ENCODE data around the gene EGR4. TPM values are rescaled to one million over a fixed set of nuclear protein-coding genes. Genes with fewer than 3 reads are reported as not detected.

Gene EGR4
- total RNA-seq, 6 donors from 2014 or later: 0.10 TPM; not detected in 5

GRCh38 chr2:73285159-73285739 is 8.1 kb downstream of the EGR4 start:
- no peak for TF ChIP-seq POLR2A (IDR thresholded peaks at IDR 0.05)
- no peak for TF ChIP-seq POLR2AphosphoS5 (IDR thresholded peaks at IDR 0.05)
- Histone ChIP-seq H3K4me1 (peaks cover 11 to 21% (median 19%) of the 10 kb centered on the region in 4 donors), H3K27ac (peak overlapping the region in 1 of 4 donors; percentile 43), H3K27me3 (peaks cover 0 to 8% (median 1%) of the 10 kb centered on the region in 4 donors), H3K4me3 (peak overlapping the region in 3 of 4 donors; percentile 60 to 71 (median 66)), H3K9me3 (no peaks in the 10 kb centered on the region), H3K36me3 (no peaks in the 10 kb centered on the region)
- ATAC-seq (ENCODE audit: low FRiP score in 2 of 2) (peak; percentile 76 to 81), DNase-seq (peak in 1 of 2 donors; percentile 37)
- WGBS, 2 donors: 40 to 55% methylated on average over 5 of the region's 5 CpGs

- no peaks in the 10 kb centered on the region for H3K36me3 ChIP-seq
- peak within 1 kb of the TSS in 2 of 4 donors; percentile 12 to 43 for H3K27ac ChIP-seq
- peak within 1 kb of the TSS; percentile 56 to 71 (median 63) for H3K4me3 ChIP-seq
- peaks cover 0 to 6% (median 1%) of the 10 kb centered on the region in 4 donors for H3K27me3 ChIP-seq
- WGBS, 2 donors: 0 to 2% methylated on average over 7 to 40 of the region's 69 CpGs
- peak in 1 of 2 donors; percentile 91 for DNase-seq
- TF ChIP-seq CTCF (IDR thresholded peaks at IDR 0.05): no peak
- no peak for TF ChIP-seq POLR2AphosphoS5 (IDR thresholded peaks at IDR 0.05)
- no peak for TF ChIP-seq EP300 (IDR thresholded peaks at IDR 0.05)
- TF ChIP-seq POLR2A (IDR thresholded peaks at IDR 0.05): no peak
- ATAC-seq (ENCODE audit: low FRiP score in 2 of 2): peak; percentile 52 to 75
- H3K9me3 ChIP-seq: no peaks in the 10 kb centered on the region
- peaks cover 11 to 21% (median 19%) of the 10 kb centered on the region in 4 donors for H3K4me1 ChIP-seq
Observed at GRCh38 chr2:73284296-73285158, 8.8 kb downstream of the EGR4 start, which contains the start of gene FBXO41. Gene FBXO41, minus strand, starts transcription at chr2:73284478. Its CDS starts 14,848 bp downstream, at chr2:73269630.

- peak overlapping the region; percentile 56 to 71 (median 63) for H3K4me3 ChIP-seq
- TF ChIP-seq POLR2AphosphoS5 (IDR thresholded peaks at IDR 0.05) (no peak), CTCF (IDR thresholded peaks at IDR 0.05) (no peak), POLR2A (IDR thresholded peaks at IDR 0.05) (no peak), EP300 (IDR thresholded peaks at IDR 0.05) (no peak)
- peak overlapping the region in 1 of 4 donors; percentile 12 for H3K27ac ChIP-seq
- DNase-seq: peak in 1 of 2 donors; percentile 52
- WGBS, 2 donors: 5 to 14% methylated on average over 11 to 19 of the region's 43 CpGs
- H3K27me3 ChIP-seq: peaks cover 0 to 6% (median 1%) of the 10 kb centered on the region in 4 donors
- peaks cover 11 to 21% (median 19%) of the 10 kb centered on the region in 4 donors for H3K4me1 ChIP-seq
- ATAC-seq (ENCODE audit: low FRiP score in 2 of 2): peak in 1 of 2 donors; percentile 13
- H3K36me3 ChIP-seq: no peaks in the 10 kb centered on the region
- H3K9me3 ChIP-seq: no peaks in the 10 kb centered on the region
Observed at GRCh38 chr2:73283545-73284295, 9.6 kb downstream of the EGR4 start.

- no peak for TF ChIP-seq POLR2A (IDR thresholded peaks at IDR 0.05)
- no peak for TF ChIP-seq CTCF (IDR thresholded peaks at IDR 0.05)
- no peak for TF ChIP-seq EP300 (IDR thresholded peaks at IDR 0.05)
- TF ChIP-seq POLR2AphosphoS5 (IDR thresholded peaks at IDR 0.05): no peak
- WGBS, 2 donors: 54 to 61% methylated on average over 4 to 5 of the region's 5 CpGs
- Histone ChIP-seq H3K27ac (no peak overlapping the region), H3K9me3 (no peaks in the 10 kb centered on the region), H3K27me3 (peaks cover 0 to 6% (median 1%) of the 10 kb centered on the region in 4 donors), H3K4me3 (no peak overlapping the region), H3K4me1 (peaks cover 11 to 21% (median 19%) of the 10 kb centered on the region in 4 donors), H3K36me3 (no peaks in the 10 kb centered on the region)
- ATAC-seq (ENCODE audit: low FRiP score in 2 of 2) (no peak), DNase-seq (no peak)
Observed at GRCh38 chr2:73282924-73283544, 10.3 kb downstream of the EGR4 start.
